Naive thymus-derived CD4-positive, alpha-beta T cell (primary cell): ENCODE measurements around the gene SELE. TPM values are rescaled to one million over a fixed set of nuclear protein-coding genes. Genes with fewer than 3 reads are reported as not detected.

ENCODE experiments used
- ATAC-seq: fragments of 150-1000 bp; cut with Tn5 transposase; 2 replicates; pipeline ENCODE4 v1.10.0; 2021; ENCODE audit warnings: mild to moderate bottlenecking, moderate library complexity
- CTCF ChIA-PET: fragments of 350-600 bp; sonication (Branson Sonifier 250); formaldehyde crosslinking; loops from one replicate; lab custom pipeline; 2021; ENCODE audit warnings: antibody characterized with exemption; lab: Charles Lee
- POLR2A ChIA-PET: fragments of 350-600 bp; sonication (Branson Sonifier 250); formaldehyde crosslinking; loops from one replicate; lab custom pipeline; 2021; ENCODE audit warnings: antibody characterized with exemption, inconsistent platforms; lab: Charles Lee
- DNase-seq, 9 donors: peaks; one replicate each; pipeline versions ENCODE4 v3.0.0 to v3.0.0-alpha.2; 2020 to 2022; ENCODE audit warnings: mixed read lengths in 1 of 9
- H3K27ac ChIP-seq: one replicate; pipeline ENCODE4 v1.7.0; 2013; ENCODE audit warnings: mild to moderate bottlenecking, low read depth, low read length, moderate library complexity
- H3K27me3 ChIP-seq, 2 donors: one replicate each; pipeline ENCODE4 v1.7.0; 2013; ENCODE audit warnings: low read length in 2 of 2, mild to moderate bottlenecking in 2 of 2, moderate library complexity in 2 of 2; ENCODE audit not compliant: control insufficient read depth in 2 of 2, insufficient read depth in 2 of 2
- H3K36me3 ChIP-seq, 3 experiments: 1 replicate in 2 of 3; 2 replicates in 1 of 3; pipeline ENCODE4 v1.7.0; 2013; ENCODE audit warnings: low read length in 3 of 3, mild to moderate bottlenecking in 3 of 3, moderate library complexity in 1 of 3; ENCODE audit not compliant: insufficient read depth in 3 of 3, control insufficient read depth in 2 of 3
- H3K4me1 ChIP-seq, 2 donors: one replicate each; pipeline ENCODE4 v1.7.0; 2013; ENCODE audit warnings: low read length in 2 of 2, mild to moderate bottlenecking in 2 of 2, moderate library complexity in 1 of 2; ENCODE audit not compliant: control insufficient read depth in 2 of 2, insufficient read depth in 2 of 2
- H3K4me3 ChIP-seq: 2 replicates; pipeline ENCODE4 v1.7.0; 2013; ENCODE audit warnings: mild to moderate bottlenecking, low read length
- H3K9me3 ChIP-seq, 3 experiments: 1 replicate in 2 of 3; 2 replicates in 1 of 3; pipeline ENCODE4 v1.7.0; 2013; ENCODE audit warnings: low read length in 3 of 3; ENCODE audit not compliant: control insufficient read depth in 2 of 3
- H3K27ac Mint-ChIP-seq, 9 donors: one replicate each; pipeline ENCODE4 v1.8.0; 2020 to 2022; ENCODE audit warnings: mixed read lengths in 9 of 9, mild to moderate bottlenecking in 8 of 9, moderate library complexity in 5 of 9, inconsistent platforms in 2 of 9
- H3K27me3 Mint-ChIP-seq, 5 donors: one replicate each; pipeline ENCODE4 v1.8.0; 2021 to 2022; ENCODE audit warnings: mixed read lengths in 5 of 5, mild to moderate bottlenecking in 1 of 5
- H3K36me3 Mint-ChIP-seq, 5 donors: one replicate each; pipeline ENCODE4 v1.8.0; 2020 to 2022; ENCODE audit warnings: mixed read lengths in 5 of 5, mild to moderate bottlenecking in 3 of 5, inconsistent platforms in 1 of 5
- H3K4me1 Mint-ChIP-seq, 7 donors: one replicate each; pipeline ENCODE4 v1.8.0; 2020 to 2022; ENCODE audit warnings: mixed read lengths in 7 of 7, mild to moderate bottlenecking in 3 of 7, inconsistent platforms in 1 of 7
- H3K4me3 Mint-ChIP-seq, 10 donors: one replicate each; pipeline ENCODE4 v1.8.0; 2020 to 2022; ENCODE audit warnings: mild to moderate bottlenecking in 10 of 10, mixed read lengths in 10 of 10, moderate library complexity in 6 of 10, inconsistent platforms in 2 of 10
- H3K9me3 Mint-ChIP-seq, 11 donors: one replicate each; pipeline ENCODE4 v1.8.0; 2020 to 2022; ENCODE audit warnings: mixed read lengths in 11 of 11, mild to moderate bottlenecking in 4 of 11, inconsistent platforms in 1 of 11, moderate library complexity in 1 of 11
- intact Hi-C, 2 donors: fragments of 100-400 bp; cut with micrococcal nuclease; formaldehyde crosslinking; loops; one replicate each; pipeline ENCODE4 v1.15.1; 2023
- polyA plus RNA-seq, 2 donors: library from polyadenylated mRNA; unstranded; fragments of 300-500 nt; fragmentation: Illumina TruSeq; gene quantifications; one replicate each; pipeline ENCODE4 v1.2.3, GENCODE V29; 2021
- total RNA-seq, 6 experiments: library from RNA in 5 of 6; stranded (reverse) in 5 of 6; gene quantifications; 1 replicate in 5 of 6; 2 replicates in 1 of 6; pipeline ENCODE4 v1.2.3 and lab custom pipeline; 2021 to 2026

The SELE gene
- total and polyA plus RNA-seq, 7 experiments from 2014 or later: not detected

DNA sequence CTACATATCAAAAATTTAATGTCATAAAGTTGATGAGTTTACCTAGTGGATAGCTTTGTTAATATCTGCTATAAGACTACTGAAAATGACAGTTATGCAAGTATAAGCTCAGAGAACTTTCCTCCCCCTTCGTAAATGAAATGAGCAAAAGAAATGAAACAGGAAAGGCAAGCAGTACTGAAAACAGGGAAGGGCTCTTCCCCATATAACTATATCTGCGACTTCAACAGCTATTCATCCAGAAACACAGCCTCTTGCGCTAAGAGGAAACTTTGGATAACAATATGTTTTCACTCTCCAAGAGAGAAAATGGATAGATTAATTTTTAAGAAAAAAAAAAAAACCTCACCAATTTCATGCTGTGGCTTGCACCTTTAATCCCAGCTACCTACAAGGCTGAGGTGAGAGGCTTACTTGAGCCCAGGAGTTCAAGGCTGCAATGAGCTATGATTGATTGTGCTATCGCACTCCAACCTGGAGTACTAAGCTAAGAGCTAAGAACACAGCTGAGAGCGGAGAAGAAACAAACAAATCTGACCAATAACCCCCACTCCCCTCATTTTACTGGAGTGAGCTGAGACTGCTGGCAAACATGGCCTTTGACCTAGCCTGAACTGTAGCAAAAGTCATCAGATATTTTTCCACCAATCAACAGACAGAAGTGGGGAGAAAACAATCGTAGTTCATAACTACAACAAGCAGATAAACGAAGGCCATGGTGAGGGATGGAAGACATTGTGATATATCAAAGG lies 31.9 kb upstream of the SELE start:
- Mint-ChIP-seq H3K27me3 (peaks cover 0 to 14% (median 5%) of the 10 kb centered on the region in 5 donors), H3K4me3 (no peak overlapping the region), H3K9me3 (no peaks in the 10 kb centered on the region), H3K36me3 (no peaks in the 10 kb centered on the region), H3K27ac (no peak overlapping the region), H3K4me1 (no peaks in the 10 kb centered on the region)
- H3K4me3 ChIP-seq: no peak overlapping the region
- no peak overlapping the region for H3K27ac ChIP-seq
- CTCF ChIA-PET: no interaction called here
- POLR2A ChIA-PET: no interaction called here
- H3K4me1 ChIP-seq: no peaks in the 10 kb centered on the region
- H3K36me3 ChIP-seq: no peaks in the 10 kb centered on the region
- ATAC-seq (no peak), DNase-seq (no peak)
- no peaks in the 10 kb centered on the region for H3K9me3 ChIP-seq
- H3K27me3 ChIP-seq: no peaks in the 10 kb centered on the region
- intact Hi-C loops: no loop called here

GRCh38 chr1:169764919-169765318 lies 31.0 kb upstream of the SELE start:
- H3K36me3 Mint-ChIP-seq: no peaks in the 10 kb centered on the region
- peaks cover 0 to 5% (median 0%) of the 10 kb centered on the region in 11 donors for H3K9me3 Mint-ChIP-seq
- no peaks in the 10 kb centered on the region for H3K9me3 ChIP-seq
- no peak overlapping the region for H3K4me3 ChIP-seq
- no peak overlapping the region for H3K27ac ChIP-seq
- no peaks in the 10 kb centered on the region for H3K4me1 Mint-ChIP-seq
- no peak overlapping the region for H3K4me3 Mint-ChIP-seq
- DNase-seq: no peak
- H3K36me3 ChIP-seq: no peaks in the 10 kb centered on the region
- POLR2A ChIA-PET: no interaction called here
- H3K4me1 ChIP-seq: no peaks in the 10 kb centered on the region
- intact Hi-C loops: no loop called here
- peaks cover 0 to 14% (median 5%) of the 10 kb centered on the region in 5 donors for H3K27me3 Mint-ChIP-seq
- H3K27ac Mint-ChIP-seq: no peak overlapping the region
- no peaks in the 10 kb centered on the region for H3K27me3 ChIP-seq
- CTCF ChIA-PET: no interaction called here
- ATAC-seq: no peak

DNA sequence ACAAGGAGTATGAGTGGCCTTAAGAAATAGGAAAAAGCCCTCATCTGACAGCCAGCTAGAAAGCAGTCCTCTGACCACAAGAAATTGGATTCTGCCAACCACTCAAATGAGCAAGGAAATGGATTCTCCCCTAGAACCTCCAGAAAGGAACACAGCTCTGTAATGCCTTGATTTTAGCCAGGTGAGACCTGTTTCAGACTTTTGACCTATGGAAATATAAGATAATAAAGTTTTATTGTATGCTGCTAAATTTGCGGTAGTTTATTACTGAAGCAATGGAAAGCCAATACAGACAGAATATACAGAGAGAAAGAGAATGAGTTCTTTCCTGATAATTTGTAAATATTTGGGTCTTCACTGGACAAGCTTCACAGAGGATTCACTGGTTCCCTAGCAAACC lies 28.8 kb upstream of the SELE start:
- Histone ChIP-seq H3K27me3 (no peaks in the 10 kb centered on the region), H3K9me3 (no peaks in the 10 kb centered on the region), H3K4me1 (no peaks in the 10 kb centered on the region), H3K36me3 (no peaks in the 10 kb centered on the region), H3K4me3 (no peak overlapping the region), H3K27ac (no peak overlapping the region)
- ChIA-PET CTCF (no interaction called here), POLR2A (no interaction called here)
- H3K27ac Mint-ChIP-seq: no peak overlapping the region
- intact Hi-C loops: no loop called here
- peaks cover 0 to 12% (median 5%) of the 10 kb centered on the region in 5 donors for H3K27me3 Mint-ChIP-seq
- H3K9me3 Mint-ChIP-seq: peaks cover 0 to 8% (median 2%) of the 10 kb centered on the region in 11 donors
- no peaks in the 10 kb centered on the region for H3K4me1 Mint-ChIP-seq
- H3K4me3 Mint-ChIP-seq: no peak overlapping the region
- DNase-seq: no peak
- H3K36me3 Mint-ChIP-seq: peaks cover 0 to 6% (median 0%) of the 10 kb centered on the region in 5 donors
- ATAC-seq: no peak

GRCh38 chr1:169759038-169759437 lies 25.2 kb upstream of the SELE start:
- POLR2A ChIA-PET: no interaction called here
- no peaks in the 10 kb centered on the region for H3K4me1 ChIP-seq
- H3K4me3 Mint-ChIP-seq: no peak overlapping the region
- H3K27ac Mint-ChIP-seq: no peak overlapping the region
- no peaks in the 10 kb centered on the region for H3K36me3 ChIP-seq
- CTCF ChIA-PET: no interaction called here
- ATAC-seq: no peak
- no peaks in the 10 kb centered on the region for H3K27me3 ChIP-seq
- no peaks in the 10 kb centered on the region for H3K4me1 Mint-ChIP-seq
- peaks cover 0 to 9% (median 0%) of the 10 kb centered on the region in 5 donors for H3K27me3 Mint-ChIP-seq
- H3K4me3 ChIP-seq: no peak overlapping the region
- no peak for DNase-seq
- no peak overlapping the region for H3K27ac ChIP-seq
- H3K9me3 Mint-ChIP-seq: peaks cover 0 to 8% (median 2%) of the 10 kb centered on the region in 11 donors
- H3K36me3 Mint-ChIP-seq: peaks cover 0 to 6% (median 0%) of the 10 kb centered on the region in 5 donors
- intact Hi-C loops: no loop called here
- no peaks in the 10 kb centered on the region for H3K9me3 ChIP-seq

DNA sequence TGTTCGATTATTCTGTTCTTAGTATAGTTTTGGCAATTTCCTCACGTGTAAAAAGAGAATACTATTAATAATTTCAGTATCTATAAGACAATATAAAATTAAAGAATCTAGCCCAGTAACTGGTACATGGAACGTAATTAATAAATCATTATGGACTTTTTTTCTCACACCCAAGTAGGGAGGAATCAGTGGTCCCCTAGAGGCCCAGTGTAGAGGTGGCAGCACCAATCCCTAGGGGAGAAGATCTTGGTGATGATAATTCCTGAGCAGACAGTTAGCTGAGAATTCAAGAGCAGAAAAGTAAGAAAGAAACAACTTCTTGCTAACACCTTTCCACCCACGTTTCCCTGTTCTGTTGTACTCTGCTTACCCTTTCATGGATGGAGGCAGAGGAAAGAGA lies 19.7 kb upstream of the SELE start:
- Histone ChIP-seq H3K4me1 (no peaks in the 10 kb centered on the region), H3K27ac (no peak overlapping the region), H3K9me3 (no peaks in the 10 kb centered on the region), H3K36me3 (no peaks in the 10 kb centered on the region), H3K27me3 (no peaks in the 10 kb centered on the region), H3K4me3 (no peak overlapping the region)
- intact Hi-C loops: no loop called here
- ChIA-PET CTCF (no interaction called here), POLR2A (no interaction called here)
- H3K4me1 Mint-ChIP-seq: no peaks in the 10 kb centered on the region
- no peaks in the 10 kb centered on the region for H3K9me3 Mint-ChIP-seq
- peaks cover 0 to 15% (median 0%) of the 10 kb centered on the region in 5 donors for H3K27me3 Mint-ChIP-seq
- no peak for ATAC-seq
- H3K36me3 Mint-ChIP-seq: no peaks in the 10 kb centered on the region
- H3K27ac Mint-ChIP-seq: no peak overlapping the region
- H3K4me3 Mint-ChIP-seq: no peak overlapping the region
- DNase-seq: no peak

DNA sequence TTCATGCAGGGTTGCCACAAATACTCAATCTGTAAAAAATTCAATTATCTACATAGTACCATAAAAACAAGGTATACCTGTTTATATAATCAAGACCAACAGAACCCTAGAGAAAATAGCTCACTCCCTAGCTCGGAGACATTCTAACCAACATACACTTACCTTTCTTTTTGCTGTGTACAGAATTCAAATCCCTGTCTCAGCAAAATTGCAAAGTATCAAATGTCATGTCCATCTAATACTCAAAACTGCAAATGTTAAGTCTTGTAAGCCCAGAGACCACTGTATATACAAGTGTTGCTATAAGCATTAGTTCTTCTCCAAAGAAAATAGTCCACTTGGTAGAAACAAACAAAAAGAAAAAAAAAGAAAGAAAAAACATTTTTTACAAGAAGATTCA lies 16.2 kb upstream of the SELE start:
- H3K4me1 Mint-ChIP-seq: no peaks in the 10 kb centered on the region
- peaks cover 0 to 25% (median 0%) of the 10 kb centered on the region in 5 donors for H3K27me3 Mint-ChIP-seq
- no peak overlapping the region for H3K4me3 ChIP-seq
- H3K4me3 Mint-ChIP-seq: no peak overlapping the region
- no peaks in the 10 kb centered on the region for H3K27me3 ChIP-seq
- no peak overlapping the region for H3K27ac Mint-ChIP-seq
- no peaks in the 10 kb centered on the region for H3K36me3 Mint-ChIP-seq
- no peaks in the 10 kb centered on the region for H3K36me3 ChIP-seq
- H3K27ac ChIP-seq: no peak overlapping the region
- no peaks in the 10 kb centered on the region for H3K4me1 ChIP-seq
- ATAC-seq (no peak), DNase-seq (no peak)
- ChIA-PET CTCF (no interaction called here), POLR2A (no interaction called here)
- no peaks in the 10 kb centered on the region for H3K9me3 ChIP-seq
- intact Hi-C loops: no loop called here
- H3K9me3 Mint-ChIP-seq: no peaks in the 10 kb centered on the region

GRCh38 chr1:169746550-169746949 lies 12.7 kb upstream of the SELE start:
- Mint-ChIP-seq H3K27ac (no peak overlapping the region), H3K9me3 (peaks cover 0 to 6% (median 0%) of the 10 kb centered on the region in 11 donors), H3K4me1 (no peaks in the 10 kb centered on the region), H3K27me3 (peaks cover 0 to 27% (median 5%) of the 10 kb centered on the region in 5 donors), H3K36me3 (peaks cover 0 to 4% (median 0%) of the 10 kb centered on the region in 5 donors), H3K4me3 (no peak overlapping the region)
- Histone ChIP-seq H3K9me3 (no peaks in the 10 kb centered on the region), H3K27ac (no peak overlapping the region), H3K4me3 (no peak overlapping the region), H3K36me3 (no peaks in the 10 kb centered on the region), H3K27me3 (no peaks in the 10 kb centered on the region), H3K4me1 (no peaks in the 10 kb centered on the region)
- DNase-seq (no peak), ATAC-seq (no peak)
- ChIA-PET POLR2A (no interaction called here), CTCF (no interaction called here)
- intact Hi-C loops: no loop called here
